SK-N-MC (cell line): ENCODE measurements around the gene HOXC9.

Experiments used
- FOXP2 ChIP-seq: optimal IDR thresholded peaks from 2 replicates; pipeline ENCODE3; 2011; ENCODE audit warnings: mild to moderate bottlenecking, moderate library complexity; ENCODE audit not compliant: insufficient read depth; ENCODE audit errors: extremely low read length, control extremely low read depth
- POLR2AphosphoS5 ChIP-seq: IDR thresholded peaks from 2 replicates; pipeline ENCODE4 v1.6.1; 2012; ENCODE audit warnings: mild to moderate bottlenecking, low read depth, low read length, borderline replicate concordance

GRCh38 chr12:53966085-53966384 is 33.9 kb upstream of the HOXC9 start:
- no peak for TF ChIP-seq POLR2AphosphoS5
- TF ChIP-seq FOXP2: no peak
